Breast epithelium (tissue), 3 donors: Measurements from ENCODE around the gene CPEB3.

Experiments
- CTCF ChIP-seq, 3 donors: fragments of 450-650 bp; IDR thresholded peaks; one replicate each; pipeline ENCODE4 v1.5.1; 2016 to 2017; ENCODE audit warnings: antibody characterized with exemption in 3 of 3, mild to moderate bottlenecking in 3 of 3, moderate library complexity in 3 of 3
- POLR2A ChIP-seq: fragments of 450-650 bp; IDR thresholded peaks from one replicate; pipeline ENCODE4 v1.6.1; 2016; ENCODE audit warnings: antibody characterized with exemption, mild to moderate bottlenecking, moderate library complexity
- POLR2AphosphoS5 ChIP-seq, 3 donors: sonication (generic); formaldehyde crosslinking; IDR thresholded peaks; one replicate each; pipeline ENCODE4 v1.6.1; 2017; ENCODE audit warnings: antibody characterized with exemption in 3 of 3

- TF ChIP-seq CTCF (IDR thresholded peaks at IDR 0.05) (no peak), POLR2A (no peak), POLR2AphosphoS5 (IDR thresholded peaks at IDR 0.05) (no peak)
Observed at GRCh38 chr10:92180399-92180798, 110.5 kb downstream of the CPEB3 start.
